Activated CD4-positive, CD25-positive, alpha-beta regulatory T cell (primary cell): ENCODE results near the gene GOLGA8J.
"Not testable (repeated sequence)": the region's sequence is repeated elsewhere in the genome, so short reads cannot be mapped to it uniquely, and the experiment has no call there.

Experiments used
- DNase-seq, 4 experiments: peaks; one replicate each; lab custom pipeline; 2025; lab: John Stamatoyannopoulos, UW

The GOLGA8J gene

GRCh38 chr15:30082655-30083054 is at the start of gene GOLGA8J:
Gene GOLGA8J (plus strand): TSS chr15:30082955. CDS start chr15:30083053, 98 bp downstream.
- DNase-seq: not testable (repeated sequence)

GRCh38 chr15:30033211-30033610 is 49.5 kb upstream of the GOLGA8J start:
- no peak for DNase-seq

- no peak for DNase-seq
These were observed 49.0 kb upstream of the GOLGA8J start for GRCh38 chr15:30033763-30034162.

- DNase-seq: no peak
These were observed 46.6 kb upstream of the GOLGA8J start for GRCh38 chr15:30036036-30036703.

GRCh38 chr15:30038667-30039523 is 43.9 kb upstream of the GOLGA8J start:
- DNase-seq: no peak

- DNase-seq: no peak
These were observed 40.9 kb upstream of the GOLGA8J start for GRCh38 chr15:30041868-30042267.

GRCh38 chr15:30042556-30042955 is 40.2 kb upstream of the GOLGA8J start:
- no peak for DNase-seq

GRCh38 chr15:30043211-30043655 is 39.5 kb upstream of the GOLGA8J start:
- no peak for DNase-seq

GRCh38 chr15:30044377-30044776 is 38.4 kb upstream of the GOLGA8J start:
- DNase-seq: no peak

GRCh38 chr15:30044826-30045225 is 37.9 kb upstream of the GOLGA8J start:
- DNase-seq: not testable (repeated sequence)

GRCh38 chr15:30045248-30046041 is 37.3 kb upstream of the GOLGA8J start:
- not testable (repeated sequence) for DNase-seq

- DNase-seq: no peak
These were observed 36.3 kb upstream of the GOLGA8J start for GRCh38 chr15:30046430-30046829.

GRCh38 chr15:30055604-30056003 is 27.2 kb upstream of the GOLGA8J start:
- no peak for DNase-seq

- no peak for DNase-seq
These were observed 26.6 kb upstream of the GOLGA8J start for GRCh38 chr15:30056166-30056565.

GRCh38 chr15:30059771-30060170 is 23.0 kb upstream of the GOLGA8J start:
- DNase-seq: no peak

- no peak for DNase-seq
These were observed 19.9 kb upstream of the GOLGA8J start for GRCh38 chr15:30062881-30063280.

GRCh38 chr15:30063835-30064546 is 18.8 kb upstream of the GOLGA8J start:
- DNase-seq: no peak

- no peak for DNase-seq
These were observed 17.5 kb upstream of the GOLGA8J start for GRCh38 chr15:30065025-30065801.

GRCh38 chr15:30068326-30068725 is 14.4 kb upstream of the GOLGA8J start:
- DNase-seq: no peak

GRCh38 chr15:30072630-30073029 is 10.1 kb upstream of the GOLGA8J start:
- no peak for DNase-seq

GRCh38 chr15:30073915-30074314 is 8.8 kb upstream of the GOLGA8J start:
- no peak for DNase-seq
